CD14-positive monocyte (primary cell): ENCODE results near the gene PDE9A. TPM values are rescaled to one million over a fixed set of nuclear protein-coding genes. Genes with fewer than 3 reads are reported as not detected.

Experiments used
- DNase-seq, 3 donors: peaks; one replicate each; pipeline ENCODE4 v3.0.0-alpha.2; 2011 to 2022
- H2AFZ ChIP-seq: 2 replicates; pipeline ENCODE4 v1.6.0; 2012; ENCODE audit warnings: mild to moderate bottlenecking, low read depth, low read length, inconsistent platforms; ENCODE audit not compliant: insufficient read depth, poor library complexity, severe bottlenecking
- H3K27ac ChIP-seq, 2 donors: 1 replicate in 1 of 2; 2 replicates in 1 of 2; pipeline ENCODE4 v1.5.1; 2012 to 2013; ENCODE audit warnings: low read length in 2 of 2, control low read depth in 1 of 2, inconsistent platforms in 1 of 2, low read depth in 1 of 2, mild to moderate bottlenecking in 1 of 2
- H3K27me3 ChIP-seq, 2 donors: one replicate each; pipeline versions ENCODE4 v1.6.0 to v1.6.1; 2011 to 2013; ENCODE audit warnings: low read length in 2 of 2; ENCODE audit not compliant: control insufficient read depth in 2 of 2, insufficient read depth in 2 of 2
- H3K36me3 ChIP-seq, 2 donors: replicated peaks in 1 of 2; 1 replicate in 1 of 2; 2 replicates in 1 of 2; pipeline versions ENCODE4 v1.5.1 to v1.6.1; 2012 to 2013; ENCODE audit warnings: low read length in 2 of 2, control low read depth in 1 of 2, inconsistent platforms in 1 of 2, mild to moderate bottlenecking in 1 of 2; ENCODE audit not compliant: insufficient read depth in 2 of 2, control insufficient read depth in 1 of 2
- H3K4me1 ChIP-seq, 2 donors: 1 replicate in 1 of 2; 2 replicates in 1 of 2; pipeline versions ENCODE4 v1.5.1 to v1.6.1; 2012 to 2013; ENCODE audit warnings: low read length in 2 of 2, control low read depth in 1 of 2, inconsistent platforms in 1 of 2, mild to moderate bottlenecking in 1 of 2, moderate library complexity in 1 of 2; ENCODE audit not compliant: insufficient read depth in 2 of 2, control insufficient read depth in 1 of 2
- H3K4me2 ChIP-seq: replicated peaks from 2 replicates; pipeline ENCODE3; 2012; ENCODE audit warnings: low read length, moderate library complexity, mild to moderate bottlenecking; ENCODE audit not compliant: poor library complexity, severe bottlenecking; ENCODE audit errors: extremely low read depth
- H3K4me3 ChIP-seq, 3 experiments: fragments of 200-600 bp in 1 of 3; sonication (generic) in 1 of 3; replicated peaks in 1 of 3; 1 replicate in 2 of 3; 2 replicates in 1 of 3; pipeline ENCODE4 v1.5.1; 2011 to 2013; ENCODE audit warnings: low read length in 3 of 3, mild to moderate bottlenecking in 3 of 3, control low read depth in 2 of 3, low read depth in 2 of 3, inconsistent platforms in 1 of 3, moderate library complexity in 1 of 3
- H3K79me2 ChIP-seq: 2 replicates; pipeline ENCODE4 v1.6.0; 2012; ENCODE audit warnings: mild to moderate bottlenecking, control low read depth, inconsistent platforms, low read length, moderate library complexity; ENCODE audit not compliant: insufficient read depth
- H3K9ac ChIP-seq: 2 replicates; pipeline ENCODE4 v1.6.0; 2017; ENCODE audit warnings: low read length, mild to moderate bottlenecking; ENCODE audit not compliant: insufficient read depth, poor library complexity, severe bottlenecking
- H3K9me3 ChIP-seq, 2 donors: replicated peaks in 1 of 2; 1 replicate in 1 of 2; 2 replicates in 1 of 2; pipeline versions ENCODE4 v1.5.1 to v1.6.1; 2012 to 2013; ENCODE audit warnings: low read length in 2 of 2, control low read depth in 1 of 2; ENCODE audit not compliant: control insufficient read depth in 1 of 2, insufficient read depth in 1 of 2
- H4K20me1 ChIP-seq: 2 replicates; pipeline ENCODE4 v1.6.0; 2012; ENCODE audit warnings: mild to moderate bottlenecking, low read length, control low read depth, moderate library complexity; ENCODE audit not compliant: insufficient read depth
- H3K27ac Mint-ChIP-seq, 7 donors: one replicate each; pipeline ENCODE4 v1.8.0; 2020; ENCODE audit warnings: mild to moderate bottlenecking in 7 of 7, mixed read lengths in 7 of 7, moderate library complexity in 6 of 7, inconsistent platforms in 2 of 7
- H3K27me3 Mint-ChIP-seq, 3 donors: one replicate each; pipeline ENCODE4 v1.8.0; 2021 to 2022; ENCODE audit warnings: low read depth in 3 of 3, mild to moderate bottlenecking in 3 of 3, mixed read lengths in 3 of 3, moderate library complexity in 3 of 3, inconsistent platforms in 1 of 3
- H3K36me3 Mint-ChIP-seq, 2 donors: one replicate each; pipeline ENCODE4 v1.8.0; 2020; ENCODE audit warnings: mixed read lengths in 2 of 2, inconsistent platforms in 1 of 2, mild to moderate bottlenecking in 1 of 2
- H3K4me1 Mint-ChIP-seq: one replicate; pipeline ENCODE4 v1.8.0; 2020; ENCODE audit warnings: mild to moderate bottlenecking, mixed read lengths
- H3K4me3 Mint-ChIP-seq, 2 donors: one replicate each; pipeline ENCODE4 v1.8.0; 2020; ENCODE audit warnings: mild to moderate bottlenecking in 2 of 2, mixed read lengths in 2 of 2, moderate library complexity in 1 of 2
- H3K9me3 Mint-ChIP-seq, 7 donors: one replicate each; pipeline ENCODE4 v1.8.0; 2020 to 2022; ENCODE audit warnings: mixed read lengths in 7 of 7, mild to moderate bottlenecking in 6 of 7, moderate library complexity in 6 of 7, inconsistent platforms in 2 of 7
- CTCF ChIP-seq: fragments of 200-600 bp; IDR thresholded peaks from one replicate; pipeline ENCODE4 v1.8.0; 2022; ENCODE audit warnings: antibody characterized with exemption, mild to moderate bottlenecking
- WGBS: methylation state at CpG from one replicate; pipeline ENCODE4 v1.1.5; 2013; ENCODE audit warnings: missing lambda C conversion rate; ENCODE audit not compliant: insufficient coverage; 5-methylcytosine and 5-hydroxymethylcytosine counted together
- intact Hi-C, 2 donors: fragments of 100-400 bp; cut with micrococcal nuclease; formaldehyde crosslinking; loops; one replicate each; pipeline versions ENCODE4 v1.15.0 to v1.15.1; 2023
- polyA plus RNA-seq, 3 donors: library from polyadenylated mRNA; depleted of rRNA in 1 of 3; unstranded in 2 of 3; stranded (reverse) in 1 of 3; fragments of 300-500 nt in 2 of 3; fragments of >200 nt in 1 of 3; fragmentation: Illumina TruSeq in 2 of 3; gene quantifications; 1 replicate in 2 of 3; 2 replicates in 1 of 3; pipeline ENCODE4 v1.2.3, GENCODE V29; 2012 to 2021

The PDE9A gene
- polyA plus RNA-seq, 3 donors, result 0.05 to 0.52 TPM; not detected in 1

GRCh38 chr21:42725416-42725930 lies 72.1 kb downstream of the PDE9A start:
- no peak overlapping the region for H3K4me3 ChIP-seq
- H3K4me1 ChIP-seq, result no peaks in the 10 kb centered on the region
- no peak overlapping the region for H3K9ac ChIP-seq
- intact Hi-C loops, result no loop called here
- WGBS, result 95% methylated on average over 11 of the region's 15 CpGs
- Mint-ChIP-seq H3K27me3 (peaks cover 0 to 2% (median 2%) of the 10 kb centered on the region in 3 donors), H3K9me3 (peaks cover 0 to 8% (median 0%) of the 10 kb centered on the region in 7 donors), H3K4me1 (peaks cover 3% of the 10 kb centered on the region), H3K27ac (no peak overlapping the region), H3K36me3 (no peaks in the 10 kb centered on the region), H3K4me3 (no peak overlapping the region)
- TF ChIP-seq CTCF, result no peak
- H3K36me3 ChIP-seq, result no peaks in the 10 kb centered on the region
- no peaks in the 10 kb centered on the region for H3K79me2 ChIP-seq
- no peaks in the 10 kb centered on the region for H4K20me1 ChIP-seq
- H3K27ac ChIP-seq, result no peak overlapping the region
- no peaks in the 10 kb centered on the region for H3K27me3 ChIP-seq
- H2AFZ ChIP-seq, result no peak overlapping the region
- no peaks in the 10 kb centered on the region for H3K9me3 ChIP-seq
- H3K4me2 ChIP-seq, result no peak overlapping the region
- DNase-seq, result no peak

DNA sequence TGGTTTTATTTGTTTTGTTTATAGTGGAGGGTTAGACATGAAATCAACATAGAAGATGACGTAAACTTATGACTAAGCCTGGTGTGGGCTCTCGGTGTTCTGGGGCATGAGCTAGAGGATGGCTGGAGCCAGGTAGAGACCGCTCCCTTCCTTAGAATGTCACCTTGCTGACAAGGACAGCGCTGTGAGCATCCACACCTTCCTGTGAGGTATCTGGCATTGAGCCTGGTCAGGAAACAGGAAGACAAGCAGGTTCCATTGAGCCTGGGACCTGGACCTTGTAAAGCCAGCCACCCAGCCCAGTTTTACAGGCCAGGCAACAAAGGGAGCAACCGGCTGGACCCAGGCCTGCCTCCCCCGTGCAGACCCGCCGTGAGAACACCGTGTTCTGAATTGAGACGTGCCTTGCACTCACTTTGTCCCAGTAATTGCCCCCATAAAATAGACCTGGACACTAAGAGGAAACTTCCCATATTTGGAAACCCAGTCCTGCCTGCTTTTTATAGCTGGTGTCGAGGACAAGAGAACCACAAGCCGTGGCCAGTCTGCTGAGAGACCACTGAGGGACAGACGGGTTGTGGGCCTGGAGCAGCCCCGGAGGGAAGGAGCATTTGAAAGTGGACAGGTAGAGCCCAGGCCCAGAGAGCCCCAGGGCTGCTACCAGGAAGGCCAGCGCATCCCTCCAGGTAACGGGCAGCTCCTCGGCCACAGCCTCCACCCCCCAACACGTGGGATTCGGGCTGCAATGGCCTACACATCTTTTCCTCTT lies 78.0 kb downstream of the PDE9A start:
- no peaks in the 10 kb centered on the region for H3K79me2 ChIP-seq
- no peak overlapping the region for H3K4me3 ChIP-seq
- H3K27me3 ChIP-seq, result no peaks in the 10 kb centered on the region
- intact Hi-C loops, result no loop called here
- H3K4me2 ChIP-seq, result no peak overlapping the region
- H3K27ac ChIP-seq, result no peak overlapping the region
- TF ChIP-seq CTCF, result no peak
- Mint-ChIP-seq H3K9me3 (peaks cover 0 to 8% (median 0%) of the 10 kb centered on the region in 7 donors), H3K4me3 (no peak overlapping the region), H3K27me3 (peaks cover 0 to 3% (median 0%) of the 10 kb centered on the region in 3 donors), H3K27ac (no peak overlapping the region), H3K4me1 (peaks cover 35% of the 10 kb centered on the region), H3K36me3 (peaks cover 0 to 3% of the 10 kb centered on the region in 2 donors)
- no peak overlapping the region for H3K9ac ChIP-seq
- H3K9me3 ChIP-seq, result no peaks in the 10 kb centered on the region
- H2AFZ ChIP-seq, result no peak overlapping the region
- no peaks in the 10 kb centered on the region for H4K20me1 ChIP-seq
- peaks cover 30 to 36% of the 10 kb centered on the region in 2 donors for H3K4me1 ChIP-seq
- no peak for DNase-seq
- 77% methylated on average over 14 of the region's 19 CpGs for WGBS
- H3K36me3 ChIP-seq, result no peaks in the 10 kb centered on the region
